DMS153 treated with DMSO at 0.1 percent for 48 hours (cell line): ENCODE data around the gene PTPRA.

Source experiments
- DNase-seq: peaks from one replicate; lab custom pipeline; 2025; ENCODE audit not compliant: unreplicated experiment; lab: John Stamatoyannopoulos, UW

The PTPRA gene

DNA sequence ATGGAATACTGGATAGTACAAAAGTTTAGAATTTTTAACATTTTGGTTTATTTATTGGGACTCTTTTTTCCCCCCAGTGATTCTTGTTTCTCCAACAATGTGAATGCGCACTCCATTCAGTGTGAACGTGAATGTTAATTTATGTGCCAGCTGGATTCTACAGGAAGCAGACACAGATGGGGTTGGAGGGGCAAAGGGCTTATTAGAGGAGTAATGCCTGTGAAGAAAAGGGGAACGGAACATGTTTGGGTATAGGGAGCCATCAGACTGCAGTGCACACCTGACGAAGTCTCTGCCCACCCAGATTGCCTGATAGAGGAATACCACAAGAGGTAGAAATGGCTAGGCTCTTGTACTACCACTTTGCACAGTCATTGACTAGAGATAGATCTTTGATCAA is 48.2 kb downstream of the PTPRA start:
- DNase-seq: no peak

DNA sequence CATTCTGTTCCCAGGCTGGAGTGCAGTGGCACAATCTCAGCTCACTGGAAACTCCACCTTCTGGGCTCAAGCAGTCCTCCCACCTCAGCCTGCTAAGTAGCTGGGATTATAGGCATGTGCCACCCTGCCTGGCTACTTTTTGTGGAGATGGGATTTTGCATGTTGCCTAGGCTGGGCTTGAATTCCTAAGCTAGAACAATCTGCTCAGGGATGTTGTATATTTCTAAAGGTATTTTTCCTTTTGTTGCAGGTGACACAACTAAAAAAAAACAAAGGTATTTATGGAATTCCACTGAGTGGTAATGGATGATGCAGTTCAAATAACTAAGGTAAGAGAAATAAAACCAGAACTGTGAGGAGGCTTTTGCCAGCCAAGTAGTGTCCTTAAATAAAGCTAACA is 49.7 kb downstream of the PTPRA start:
- DNase-seq: no peak

DNA sequence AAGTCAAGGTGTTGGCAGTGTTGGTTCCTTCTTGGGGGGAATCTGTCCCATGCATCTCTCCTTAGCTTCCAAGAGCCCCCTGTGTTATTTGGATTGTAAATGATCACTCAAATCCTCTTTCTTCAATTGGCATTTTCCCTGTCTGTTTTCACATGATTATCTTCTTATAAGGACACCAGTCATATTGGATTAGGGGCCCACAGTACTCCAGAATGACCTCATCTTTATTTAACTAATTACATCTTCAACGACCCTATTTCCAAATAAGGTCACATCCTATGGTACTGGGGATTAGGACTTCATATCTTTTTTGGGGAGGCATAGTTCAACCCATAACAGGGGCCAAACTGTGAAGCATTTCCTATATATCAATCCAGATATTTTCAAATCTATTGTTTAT is 57.3 kb downstream of the PTPRA start:
- DNase-seq: no peak

DNA sequence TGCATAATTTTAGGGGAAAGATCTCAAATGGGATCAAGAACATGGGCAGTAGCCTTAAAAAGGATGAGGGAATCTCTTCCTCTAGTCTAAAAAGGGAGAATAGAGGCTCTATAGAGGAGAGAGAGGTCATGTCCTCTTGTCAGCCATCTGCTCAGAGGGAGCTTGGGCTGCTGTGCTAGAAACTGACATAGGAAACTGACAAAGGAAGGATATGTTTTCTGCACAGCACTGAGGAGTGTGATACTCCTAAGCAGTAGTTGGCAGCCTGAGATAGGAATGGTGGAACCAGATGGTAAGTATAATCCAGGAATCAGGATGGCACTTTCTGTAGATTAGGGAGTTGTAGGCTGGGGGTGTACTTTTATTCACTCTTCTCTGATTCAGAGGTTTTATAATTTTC is 59.2 kb downstream of the PTPRA start:
- no peak for DNase-seq

DNA sequence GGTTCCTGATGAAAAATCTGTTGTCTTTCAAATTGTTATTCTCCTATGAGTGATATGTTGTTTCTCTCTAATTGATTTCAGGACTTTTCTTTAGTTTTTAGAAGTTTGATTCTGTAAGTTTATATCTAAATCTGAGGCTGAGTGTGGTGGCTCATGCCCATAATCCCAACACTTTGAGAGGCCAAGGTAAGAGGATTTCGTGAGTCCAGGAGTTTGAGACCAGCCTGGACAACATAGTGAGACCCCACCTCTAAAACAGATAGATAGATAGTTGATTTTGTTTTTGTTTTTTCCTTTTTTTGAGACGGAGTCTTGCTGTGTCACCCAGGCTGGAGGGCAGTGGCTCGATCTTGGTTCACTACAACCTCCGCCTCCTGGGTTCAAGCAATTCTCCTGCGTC is 64.6 kb downstream of the PTPRA start:
- no peak for DNase-seq

DNA sequence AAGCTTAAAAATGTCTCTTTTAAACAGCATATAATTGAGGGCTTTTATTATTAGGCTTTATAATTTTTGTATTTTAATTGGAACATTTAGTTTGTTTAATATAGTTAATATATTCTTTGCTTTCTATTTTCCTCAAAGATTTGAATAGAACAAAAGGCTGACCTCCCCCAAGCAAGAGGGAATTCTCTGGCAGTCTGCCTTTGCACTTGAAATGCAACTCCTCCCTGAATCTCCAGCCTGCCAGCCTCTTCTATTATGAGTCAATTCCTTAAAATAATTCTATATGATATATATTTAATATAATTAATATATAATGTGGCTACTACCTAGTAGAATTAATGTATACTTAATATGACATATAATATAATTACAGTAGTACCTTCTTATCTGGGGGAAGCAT is 69.2 kb downstream of the PTPRA start:
- DNase-seq: no peak

DNA sequence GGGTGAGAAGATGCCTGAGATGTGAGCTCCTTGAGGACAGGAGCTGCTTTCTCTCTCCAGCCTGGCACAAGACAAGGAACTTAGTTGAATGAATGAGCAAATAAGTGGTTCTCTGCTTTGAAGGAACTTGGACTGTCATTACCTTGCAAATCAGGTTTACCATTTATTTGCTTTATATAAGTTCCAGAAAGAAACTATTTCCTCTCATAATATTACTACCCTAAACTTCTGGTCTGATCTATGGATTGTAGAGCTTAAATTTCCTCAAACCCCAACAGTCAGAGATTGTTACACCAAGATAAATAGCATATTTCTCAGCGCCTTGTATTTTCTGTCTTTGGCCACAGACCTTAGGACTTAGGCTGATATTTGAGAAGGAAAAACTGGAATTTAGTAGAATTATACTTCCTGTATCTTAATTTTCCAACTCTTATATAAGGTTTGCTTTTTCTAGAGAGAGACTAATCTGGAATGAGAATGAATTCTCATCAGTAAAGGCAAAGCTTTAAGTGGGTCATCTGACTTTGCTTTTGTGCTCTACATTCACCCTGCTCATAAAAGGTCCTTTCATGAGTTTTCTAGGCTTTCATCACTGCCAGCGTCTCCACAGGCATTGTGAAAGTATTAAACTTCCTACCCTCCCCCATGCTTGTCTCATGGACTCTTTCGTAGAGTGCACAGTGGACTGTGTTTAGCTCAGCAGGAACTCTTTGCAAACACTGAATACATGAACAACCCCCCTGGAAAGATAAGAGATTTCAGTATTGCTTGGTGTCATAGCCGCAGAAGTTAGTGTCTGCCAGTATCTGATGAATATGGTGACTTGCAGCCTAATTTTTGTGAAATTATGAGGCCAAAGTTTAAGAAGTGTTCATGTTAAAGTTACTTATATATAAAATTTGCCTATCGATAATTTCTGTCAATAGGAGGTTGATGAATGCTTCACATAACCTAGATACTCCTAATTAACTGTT is 74.0 kb downstream of the PTPRA start:
- DNase-seq: peak; percentile 13

DNA sequence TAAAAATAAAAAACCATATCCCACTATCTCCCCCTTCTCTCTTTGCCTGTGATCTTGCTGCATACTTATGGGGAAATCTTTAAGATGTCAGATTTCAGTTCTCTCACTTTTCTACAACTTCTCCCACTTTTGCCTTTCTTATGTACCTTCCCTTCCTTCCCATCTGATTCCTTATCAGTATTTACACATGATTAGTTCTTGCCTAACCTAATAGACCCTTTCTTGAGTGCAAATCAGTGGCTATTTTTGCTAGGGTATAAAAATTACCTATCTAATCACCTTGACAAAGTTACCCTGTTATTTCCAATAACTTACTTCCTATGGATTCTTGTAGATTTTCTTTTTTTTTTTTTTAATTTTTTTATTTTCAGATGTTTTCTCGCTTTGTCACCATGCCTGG is 75.7 kb downstream of the PTPRA start:
- no peak for DNase-seq

DNA sequence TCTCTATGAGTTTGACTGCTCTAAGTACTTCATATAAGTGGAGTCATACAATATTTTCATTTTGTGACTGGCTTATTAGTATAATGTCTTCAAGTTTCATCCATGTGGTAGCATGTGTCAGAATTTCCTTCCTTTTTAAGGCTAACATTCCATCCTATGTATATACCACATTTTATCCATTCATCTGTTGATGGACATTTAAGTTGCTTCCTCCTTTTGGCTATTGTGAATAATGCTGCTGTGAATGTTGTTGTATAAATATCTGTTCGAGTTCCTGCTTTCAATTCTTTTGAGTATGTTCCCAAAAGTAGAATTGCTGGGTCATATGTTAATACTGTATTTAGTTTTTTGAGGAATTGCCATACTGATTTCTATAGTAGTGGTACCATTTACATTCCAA is 79.5 kb downstream of the PTPRA start:
- no peak for DNase-seq

DNA sequence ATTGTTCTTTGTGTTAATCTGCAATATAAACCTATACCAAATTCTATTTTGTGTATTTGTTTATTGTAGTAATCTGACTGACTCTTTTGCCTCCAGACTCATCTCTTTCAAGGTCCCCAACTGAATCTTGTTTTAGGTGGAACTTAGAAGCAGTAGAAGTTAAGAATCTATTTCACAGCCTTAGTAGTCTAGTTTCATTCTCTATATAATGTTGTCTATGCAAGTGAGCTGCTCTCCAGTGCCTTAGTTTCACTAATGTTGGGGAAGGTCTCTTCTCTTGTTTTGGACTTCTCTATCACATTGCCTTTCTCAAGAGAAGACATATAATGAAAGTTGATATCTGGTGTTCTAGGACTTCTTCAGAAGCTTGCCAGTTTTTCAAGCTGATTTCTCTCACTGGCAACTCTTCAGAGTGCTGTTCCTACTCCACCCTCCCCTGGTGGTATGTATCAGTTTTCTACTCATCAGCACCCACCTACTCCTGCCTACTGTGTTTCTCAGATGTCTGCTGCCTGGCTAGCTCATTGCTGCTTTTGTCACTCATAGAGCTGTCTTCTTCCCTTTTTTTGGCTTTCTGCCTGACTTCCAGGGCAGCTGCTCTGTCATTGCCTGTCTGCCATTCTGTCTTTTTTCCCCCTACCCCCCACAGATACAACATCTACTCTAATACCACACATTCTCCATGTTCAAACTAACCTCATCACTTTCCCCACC is 82.1 kb downstream of the PTPRA start:
- DNase-seq: no peak

DNA sequence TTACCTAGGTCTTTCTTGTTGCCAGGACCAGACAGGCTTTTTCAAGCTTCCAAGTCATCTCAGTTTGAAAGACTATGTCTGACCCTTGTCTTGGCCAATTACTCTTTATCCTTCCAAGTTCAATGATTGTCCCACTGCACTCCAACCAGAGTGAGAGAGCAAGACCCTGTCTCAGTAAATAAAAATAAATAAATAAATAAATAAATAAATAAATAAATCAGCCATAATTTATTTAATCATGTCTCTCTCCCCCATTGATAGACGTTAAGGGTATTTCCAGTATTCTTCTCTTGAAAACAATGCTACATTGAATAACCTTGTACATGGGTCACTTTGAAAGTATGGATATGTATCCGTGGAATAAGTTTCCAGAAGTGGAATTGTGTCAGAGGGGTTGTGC is 83.2 kb downstream of the PTPRA start:
- no peak for DNase-seq

DNA sequence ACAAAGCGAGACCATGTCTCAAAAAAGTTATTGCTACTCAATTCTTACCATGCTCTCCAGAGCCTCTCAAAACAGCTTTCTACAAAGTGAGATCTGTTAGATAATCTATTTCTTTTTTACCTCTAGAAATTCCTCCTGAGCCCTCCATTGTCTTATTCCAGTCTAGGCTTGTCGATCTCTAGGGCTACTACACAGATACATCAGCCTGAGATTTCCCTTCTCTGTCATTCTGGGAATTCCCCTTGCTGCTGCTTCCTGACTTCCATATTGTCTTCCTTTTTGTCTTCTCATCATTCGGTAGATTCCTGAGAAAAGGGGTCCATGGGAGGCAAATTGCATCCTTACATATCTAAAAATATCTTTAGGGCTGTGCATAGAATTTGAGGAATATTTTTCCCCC is 94.6 kb downstream of the PTPRA start:
- DNase-seq: no peak

DNA sequence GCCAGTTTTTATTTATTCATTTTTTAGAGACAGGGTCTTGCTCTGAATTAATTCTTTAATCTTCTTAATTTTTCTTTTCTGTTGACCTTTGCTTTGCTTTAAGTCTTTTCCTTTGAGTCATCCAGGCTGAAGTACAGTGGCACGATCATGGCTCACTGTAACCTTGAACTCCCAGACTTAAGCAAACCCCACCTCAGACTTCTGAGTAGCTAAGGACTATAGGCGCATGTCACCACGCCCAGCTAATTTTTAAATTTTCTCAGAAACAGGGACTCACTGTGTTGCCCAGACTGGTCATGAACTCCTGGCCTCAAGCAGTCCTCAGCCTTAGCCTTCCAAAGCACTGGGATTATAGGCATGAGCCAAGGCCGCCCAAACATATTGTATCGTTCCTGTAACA is 98.8 kb downstream of the PTPRA start:
- no peak for DNase-seq

DNA sequence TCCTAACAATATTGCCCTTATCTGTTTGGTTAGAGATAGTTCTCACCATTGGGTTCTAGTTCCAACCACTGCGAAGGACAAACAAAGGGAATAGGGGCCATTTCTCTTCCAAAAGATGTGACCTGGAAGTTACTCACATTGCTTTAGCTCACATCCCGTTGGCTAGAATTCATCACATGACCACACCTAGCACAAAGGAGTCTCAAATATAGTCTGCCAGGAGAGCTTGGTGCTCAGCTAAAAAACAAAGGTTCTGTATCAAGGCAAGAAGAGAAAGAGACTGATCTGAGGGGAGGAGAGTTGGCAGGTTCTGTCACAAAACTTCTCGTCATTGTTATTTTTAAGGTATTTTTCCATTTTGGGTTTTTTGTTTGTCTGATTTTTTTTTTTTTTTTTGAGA is 100.3 kb downstream of the PTPRA start:
- no peak for DNase-seq

DNA sequence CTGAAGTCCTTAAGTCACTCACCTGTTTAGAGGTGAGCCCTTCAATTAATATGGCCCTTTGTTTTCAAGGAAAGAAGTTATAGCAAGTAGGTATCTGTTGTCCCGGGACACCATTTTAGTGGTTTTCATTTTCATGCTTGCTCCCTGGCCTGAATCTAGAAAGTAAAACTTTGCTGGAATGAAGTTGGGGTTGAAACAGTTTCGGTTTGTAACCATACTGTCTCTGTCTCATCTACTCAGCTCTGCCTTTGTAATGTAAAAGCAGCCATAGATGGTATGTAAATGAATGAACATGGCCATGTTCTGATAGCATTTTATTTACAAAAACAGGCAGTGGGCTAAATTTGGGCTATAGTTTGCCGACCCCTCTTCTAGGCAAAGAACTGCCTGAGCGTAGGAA is 105.2 kb downstream of the PTPRA start:
- DNase-seq: no peak

DNA sequence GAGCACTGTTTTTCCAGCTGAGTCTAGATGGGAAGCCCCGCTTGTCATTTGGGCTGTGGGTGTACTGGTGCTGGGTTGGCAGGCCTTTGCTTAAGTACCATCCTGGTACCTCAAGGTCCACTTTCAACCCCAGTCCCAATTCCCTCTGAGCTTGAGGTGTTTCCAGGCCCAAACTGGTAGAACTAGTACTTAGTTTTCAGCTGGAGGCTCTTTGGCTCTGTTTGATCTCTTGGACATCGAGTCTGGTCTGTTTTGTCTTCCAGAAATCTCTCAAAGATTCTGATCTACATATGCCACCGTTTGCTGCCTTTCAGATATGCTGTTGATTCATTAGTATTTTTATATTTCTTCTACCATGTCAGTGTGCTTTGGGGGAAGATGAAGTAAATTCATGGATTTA is 108.4 kb downstream of the PTPRA start:
- DNase-seq: no peak

DNA sequence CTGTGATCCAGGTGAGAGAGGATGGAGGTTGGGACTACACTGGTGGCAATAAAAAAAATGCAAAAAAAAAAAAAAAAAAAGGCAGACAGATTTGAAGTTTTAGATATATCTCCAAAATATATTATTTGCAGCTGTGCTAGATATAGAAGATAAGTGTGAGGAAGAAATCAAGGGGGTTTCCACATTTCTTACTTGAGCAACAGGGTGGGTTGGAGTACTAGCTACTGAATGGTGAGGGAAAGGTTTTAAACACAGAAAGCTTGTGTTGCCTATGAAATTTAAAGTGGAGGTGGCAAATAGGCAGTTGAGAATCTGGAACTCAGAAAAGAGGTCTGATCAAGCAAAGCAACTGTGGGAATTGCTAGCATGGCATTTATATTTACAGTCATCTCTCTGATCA is 110.2 kb downstream of the PTPRA start:
- no peak for DNase-seq

DNA sequence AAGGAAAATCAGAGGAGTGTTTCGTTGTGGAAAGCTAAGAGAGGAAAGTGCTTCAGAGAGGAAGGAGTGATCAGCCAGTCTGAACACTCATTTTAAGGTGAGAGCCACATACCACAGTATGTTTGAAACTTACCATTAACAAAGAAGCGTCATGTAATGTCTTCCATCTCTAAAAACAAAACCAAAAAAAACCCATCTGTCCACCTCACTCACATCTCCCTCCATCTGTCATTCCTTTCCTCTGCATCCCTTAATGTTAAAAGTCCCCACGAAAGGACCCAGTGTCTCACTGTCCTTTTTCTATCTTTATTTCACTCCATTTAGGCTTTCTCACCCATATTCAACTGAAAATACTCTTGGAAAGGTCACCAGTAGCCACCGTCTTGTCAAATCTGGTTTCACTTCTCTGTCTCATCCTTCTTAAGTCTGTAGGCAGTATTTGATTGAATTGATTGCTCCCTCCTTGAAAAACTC is 110.8 kb downstream of the PTPRA start:
- DNase-seq: no peak

DNA sequence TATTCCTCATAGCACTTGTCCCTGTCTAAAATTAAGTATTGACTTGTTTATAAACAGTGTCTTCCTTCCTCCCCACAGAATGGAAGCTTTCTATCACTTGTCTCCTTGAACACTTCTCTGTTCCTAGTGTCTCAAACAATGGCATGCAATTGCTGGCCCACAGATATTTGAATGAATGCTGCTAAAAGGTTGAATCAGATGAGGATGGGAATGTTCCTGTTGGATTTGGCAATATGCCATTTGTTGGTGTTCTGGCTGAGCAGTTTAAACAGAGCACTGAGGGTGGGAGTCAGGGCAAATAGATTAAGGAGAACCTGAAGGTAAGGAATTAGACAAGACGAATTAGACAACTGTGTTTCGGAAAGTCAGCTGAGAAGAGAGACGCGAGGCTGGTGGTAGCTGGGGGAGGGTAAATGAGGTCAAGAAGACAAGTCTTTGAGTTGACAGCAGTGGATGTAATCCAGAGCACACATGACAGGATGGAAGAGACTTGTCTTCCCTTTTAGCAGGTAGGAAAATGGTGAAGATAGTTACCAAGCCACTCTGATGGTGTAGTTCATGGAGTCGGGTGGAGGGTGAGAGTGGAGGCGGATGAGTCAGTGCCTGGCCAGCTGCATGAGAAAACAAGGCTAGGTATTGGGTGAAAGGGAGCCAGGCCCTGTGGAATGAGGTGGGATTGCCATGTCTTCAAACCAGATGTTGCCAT is 111.8 kb downstream of the PTPRA start:
- DNase-seq: no peak

DNA sequence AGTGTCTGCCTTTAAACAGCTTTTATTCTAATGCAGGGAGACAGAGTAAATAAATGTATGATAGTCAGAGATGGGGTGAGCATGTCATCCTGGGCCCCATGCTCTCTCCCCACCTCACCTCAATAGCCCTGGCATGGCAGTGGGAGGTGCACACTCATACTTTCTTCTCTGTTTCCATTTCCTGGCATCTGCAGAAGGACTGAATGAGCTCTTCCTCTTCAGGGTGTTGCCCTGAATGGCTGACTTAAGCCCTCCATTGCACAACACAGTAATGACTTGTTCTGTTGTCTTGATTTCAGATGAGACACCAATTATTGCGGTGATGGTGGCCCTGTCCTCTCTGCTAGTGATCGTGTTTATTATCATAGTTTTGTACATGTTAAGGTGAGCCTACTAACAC is 113.2 kb downstream of the PTPRA start:
- DNase-seq: no peak

DNA sequence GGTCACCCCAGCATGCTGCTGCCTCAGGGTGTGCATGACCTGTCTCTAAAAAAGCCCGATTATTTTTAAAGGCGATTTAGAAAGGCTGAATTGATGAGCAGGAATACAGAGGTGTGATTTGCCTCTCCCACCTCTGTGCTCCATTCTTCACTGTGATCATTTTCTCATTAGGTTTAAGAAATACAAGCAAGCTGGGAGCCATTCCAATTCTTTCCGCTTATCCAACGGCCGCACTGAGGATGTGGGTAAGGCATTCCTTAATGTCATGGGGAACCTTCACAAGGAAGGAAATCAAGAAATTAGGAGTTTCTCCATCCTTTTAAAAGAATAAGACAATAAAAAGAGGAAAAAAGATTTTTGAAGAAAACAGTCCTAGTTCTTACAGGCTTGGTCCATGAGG is 114.6 kb downstream of the PTPRA start:
- no peak for DNase-seq

DNA sequence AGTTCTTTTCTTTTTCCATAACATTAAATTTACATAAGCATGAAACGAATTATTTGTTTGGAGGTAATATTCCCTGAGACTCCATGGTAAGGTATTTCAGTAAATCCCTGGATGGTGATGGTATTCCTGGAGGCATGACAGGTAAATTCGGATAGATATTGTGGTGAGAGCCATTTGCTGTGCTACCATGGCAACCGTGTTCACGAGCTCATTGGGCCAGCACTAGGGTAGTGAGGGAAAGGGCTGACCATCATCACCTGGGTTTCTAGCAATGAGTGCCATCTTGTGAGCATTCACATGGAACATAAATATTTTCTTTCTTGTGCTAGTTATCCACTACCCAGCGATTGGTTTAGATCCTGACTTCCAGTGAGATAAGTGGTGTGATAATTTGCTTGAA is 118.3 kb downstream of the PTPRA start:
- DNase-seq: no peak
